GM19193 (cell line): ENCODE results near the gene CACNA1B.

Experiments used
- POLR2A ChIP-seq: IDR thresholded peaks from 4 replicates; pipeline ENCODE4 v1.6.1; 2011; ENCODE audit not compliant: insufficient read depth, insufficient read length; ENCODE audit errors: extremely low read depth

Gene CACNA1B

GRCh38 chr9:138061631-138062030 is 184.0 kb downstream of the CACNA1B start:
- no peak for TF ChIP-seq POLR2A

- TF ChIP-seq POLR2A, result no peak
Observed at GRCh38 chr9:138062196-138062595, 184.6 kb downstream of the CACNA1B start.

- TF ChIP-seq POLR2A, result no peak
Observed at GRCh38 chr9:138063033-138063432, 185.5 kb downstream of the CACNA1B start.

GRCh38 chr9:138063785-138064184 is 186.2 kb downstream of the CACNA1B start:
- TF ChIP-seq POLR2A, result no peak

GRCh38 chr9:138064547-138064946 is 187.0 kb downstream of the CACNA1B start:
- TF ChIP-seq POLR2A, result no peak

GRCh38 chr9:138065287-138065686 is 187.7 kb downstream of the CACNA1B start:
- no peak for TF ChIP-seq POLR2A

GRCh38 chr9:138066049-138066448 is 188.5 kb downstream of the CACNA1B start:
- no peak for TF ChIP-seq POLR2A

- no peak for TF ChIP-seq POLR2A
Observed at GRCh38 chr9:138067613-138068367, 190.2 kb downstream of the CACNA1B start.

- TF ChIP-seq POLR2A, result no peak
Observed at GRCh38 chr9:138068601-138069035, 191.0 kb downstream of the CACNA1B start.

- TF ChIP-seq POLR2A, result no peak
Observed at GRCh38 chr9:138069731-138070456, 192.3 kb downstream of the CACNA1B start.

- TF ChIP-seq POLR2A, result no peak
Observed at GRCh38 chr9:138070815-138071214, 193.2 kb downstream of the CACNA1B start.

- TF ChIP-seq POLR2A, result no peak
Observed at GRCh38 chr9:138071292-138071691, 193.7 kb downstream of the CACNA1B start.

GRCh38 chr9:138071731-138072130 is 194.1 kb downstream of the CACNA1B start:
- no peak for TF ChIP-seq POLR2A

- no peak for TF ChIP-seq POLR2A
Observed at GRCh38 chr9:138072161-138072842, 194.7 kb downstream of the CACNA1B start.

GRCh38 chr9:138072897-138073296 is 195.3 kb downstream of the CACNA1B start:
- no peak for TF ChIP-seq POLR2A
